Breast epithelium (tissue), 4 donors: ENCODE data around the gene CDC20. TPM values are rescaled to one million over a fixed set of nuclear protein-coding genes. Genes with fewer than 3 reads are reported as not detected.
A peak's percentile ranks its signal among the peaks of the same experiment; 100 is the strongest.
"Not testable (repeated sequence)": the region's sequence is repeated elsewhere in the genome, so short reads cannot be mapped to it uniquely, and the experiment has no call there.

Experiments used
- DNase-seq, 2 donors: peaks; one replicate each; pipeline ENCODE4 v3.0.0-alpha.2; 2019; ENCODE audit warnings: low spot score in 2 of 2
- H3K27ac ChIP-seq, 2 donors: fragments of 200-600 bp; sonication (generic) in 1 of 2; one replicate each; pipeline ENCODE4 v1.5.1; 2016 to 2019; ENCODE audit warnings: mild to moderate bottlenecking in 1 of 2
- H3K27me3 ChIP-seq, 2 donors: fragments of 200-600 bp; sonication (generic) in 1 of 2; one replicate each; pipeline versions ENCODE4 v1.5.1 to v1.6.0; 2017 to 2019; ENCODE audit warnings: control low read depth in 1 of 2, mild to moderate bottlenecking in 1 of 2
- H3K36me3 ChIP-seq: fragments of 200-600 bp; one replicate; pipeline ENCODE4 v1.5.1; 2019
- H3K4me1 ChIP-seq, 2 donors: fragments of 200-600 bp; sonication (generic); one replicate each; pipeline ENCODE4 v1.5.1; 2016 to 2019; ENCODE audit warnings: control low read depth in 1 of 2
- H3K4me3 ChIP-seq, 3 donors: fragments of 200-600 bp; sonication (generic); 1 replicate in 2 of 3; 2 replicates in 1 of 3; pipeline ENCODE4 v1.5.1; 2016 to 2019; ENCODE audit warnings: mild to moderate bottlenecking in 3 of 3, moderate library complexity in 2 of 3
- H3K9me3 ChIP-seq, 2 donors: fragments of 200-600 bp; sonication (generic) in 1 of 2; one replicate each; pipeline ENCODE4 v1.5.1; 2016 to 2019; ENCODE audit warnings: control low read depth in 1 of 2
- CTCF ChIP-seq, 3 donors: fragments of 450-650 bp; IDR thresholded peaks; one replicate each; pipeline ENCODE4 v1.5.1; 2016 to 2017; ENCODE audit warnings: antibody characterized with exemption in 3 of 3, mild to moderate bottlenecking in 3 of 3, moderate library complexity in 3 of 3
- POLR2A ChIP-seq: fragments of 450-650 bp; IDR thresholded peaks from one replicate; pipeline ENCODE4 v1.6.1; 2016; ENCODE audit warnings: antibody characterized with exemption, mild to moderate bottlenecking, moderate library complexity
- POLR2AphosphoS5 ChIP-seq, 3 donors: sonication (generic); formaldehyde crosslinking; IDR thresholded peaks; one replicate each; pipeline ENCODE4 v1.6.1; 2017; ENCODE audit warnings: antibody characterized with exemption in 3 of 3
- intact Hi-C: fragments of 100-400 bp; cut with DNase I; formaldehyde crosslinking; loops from one replicate; pipeline ENCODE4 v1.15.1; 2023; ENCODE audit warnings: low total_unique reads
- total RNA-seq, 3 donors: library from RNA; depleted of rRNA; stranded (reverse); fragments of >200 nt; gene quantifications; one replicate each; pipeline ENCODE4 v1.1.0, GENCODE V29; 2016

Gene CDC20
- total RNA-seq, 3 donors from 2014 or later: 1.3 to 5.8 (median 1.3) TPM

- Histone ChIP-seq H3K4me3 (peak within 1 kb of the TSS; percentile 78 to 88 (median 86)), H3K36me3 (peaks cover 11% of the 10 kb centered on the region), H3K27ac (peak within 1 kb of the TSS; percentile 87 to 89), H3K9me3 (no peaks in the 10 kb centered on the region), H3K4me1 (peaks cover 10 to 17% of the 10 kb centered on the region in 2 donors), H3K27me3 (no peaks in the 10 kb centered on the region)
- TF ChIP-seq POLR2AphosphoS5 (IDR thresholded peaks at IDR 0.05): peak; percentile 80 to 94 (median 94)
- TF ChIP-seq CTCF (IDR thresholded peaks at IDR 0.05): no peak
- TF ChIP-seq POLR2A: peak; percentile 82
- DNase-seq: peak; percentile 96
- intact Hi-C loops: loop anchor here (1.0 kb wide), 1 partner anchor 23 kb away; no protein-coding TSS in a partner anchor
Measured at GRCh38 chr1:43389326-43390313, 30.8 kb downstream of the CDC20 start, which contains the start of the genes MED8 and SZT2. Gene MED8, minus strand, starts transcription at chr1:43389800. Its CDS starts 36 bp downstream, at chr1:43389764. Gene SZT2, plus strand, starts transcription at chr1:43389899. Its CDS starts 70 bp downstream, at chr1:43389969.

- Histone ChIP-seq H3K4me3 (no peak overlapping the region), H3K9me3 (no peaks in the 10 kb centered on the region), H3K36me3 (no peaks in the 10 kb centered on the region), H3K4me1 (peaks cover 10 to 17% of the 10 kb centered on the region in 2 donors), H3K27me3 (no peaks in the 10 kb centered on the region), H3K27ac (no peak overlapping the region)
- no peak for DNase-seq
- intact Hi-C loops: no loop called here
- no peak for TF ChIP-seq CTCF (IDR thresholded peaks at IDR 0.05)
Measured at GRCh38 chr1:43392702-43393101, 33.9 kb downstream of the CDC20 start.

GRCh38 chr1:43395523-43395922 is 36.7 kb downstream of the CDC20 start:
- DNase-seq: no peak
- H3K9me3 ChIP-seq: no peaks in the 10 kb centered on the region
- H3K27ac ChIP-seq: no peak overlapping the region
- peaks cover 6 to 7% of the 10 kb centered on the region in 2 donors for H3K4me1 ChIP-seq
- intact Hi-C loops: no loop called here
- TF ChIP-seq POLR2A (no peak), CTCF (IDR thresholded peaks at IDR 0.05) (no peak), POLR2AphosphoS5 (IDR thresholded peaks at IDR 0.05) (no peak)
- H3K4me3 ChIP-seq: no peak overlapping the region
- no peaks in the 10 kb centered on the region for H3K36me3 ChIP-seq
- no peaks in the 10 kb centered on the region for H3K27me3 ChIP-seq

- no peak for DNase-seq
- no peak overlapping the region for H3K4me3 ChIP-seq
- H3K27me3 ChIP-seq: no peaks in the 10 kb centered on the region
- peaks cover under 1 to 1% of the 10 kb centered on the region in 2 donors for H3K4me1 ChIP-seq
- H3K36me3 ChIP-seq: no peaks in the 10 kb centered on the region
- intact Hi-C loops: no loop called here
- no peaks in the 10 kb centered on the region for H3K9me3 ChIP-seq
- H3K27ac ChIP-seq: no peak overlapping the region
- TF ChIP-seq POLR2AphosphoS5 (IDR thresholded peaks at IDR 0.05): no peak
- no peak for TF ChIP-seq CTCF (IDR thresholded peaks at IDR 0.05)
- TF ChIP-seq POLR2A: no peak
Measured at GRCh38 chr1:43396059-43396458, 37.3 kb downstream of the CDC20 start.

- TF ChIP-seq POLR2A: no peak
- no peak for TF ChIP-seq POLR2AphosphoS5 (IDR thresholded peaks at IDR 0.05)
- TF ChIP-seq CTCF (IDR thresholded peaks at IDR 0.05): no peak
- H3K4me1 ChIP-seq: no peaks in the 10 kb centered on the region
- no peaks in the 10 kb centered on the region for H3K9me3 ChIP-seq
- DNase-seq: no peak
- no peaks in the 10 kb centered on the region for H3K36me3 ChIP-seq
- H3K27me3 ChIP-seq: no peaks in the 10 kb centered on the region
- intact Hi-C loops: no loop called here
- H3K4me3 ChIP-seq: no peak overlapping the region
- H3K27ac ChIP-seq: no peak overlapping the region
Measured at GRCh38 chr1:43398227-43398626, 39.4 kb downstream of the CDC20 start.

GRCh38 chr1:43400441-43400840 is 41.7 kb downstream of the CDC20 start:
- intact Hi-C loops, DNase-seq, H3K4me1 ChIP-seq: not testable (repeated sequence)

More at GRCh38 chr1:43400441-43400840, 41.7 kb downstream of the CDC20 start:
- not testable (repeated sequence) for H3K36me3 ChIP-seq, H3K27me3 ChIP-seq, H3K27ac ChIP-seq, H3K4me3 ChIP-seq, H3K9me3 ChIP-seq
